Measurements from ENCODE around the gene UBL7. TPM values are rescaled to one million over a fixed set of nuclear protein-coding genes. Genes with fewer than 3 reads are reported as not detected.
"Not testable (repeated sequence)": the region's sequence is repeated elsewhere in the genome, so short reads cannot be mapped to it uniquely, and the experiment has no call there.

Gene UBL7
- total RNA-seq, 2 experiments from 2014 or later = 55.9 to 60.9 TPM

- Mint-ChIP-seq H3K36me3 (peaks cover 29% of the 10 kb centered on the region), H3K4me1 (peaks cover 47% of the 10 kb centered on the region)
- CTCF ChIA-PET = interaction anchor here (0.6 to 3.8 kb wide), 7 partner anchors 8 to 176 kb away, joined by 3 to 23 read pairs (median 4); no protein-coding TSS in a partner anchor
- not testable (repeated sequence) for H3K4me3 Mint-ChIP-seq; ATAC-seq; H3K27ac Mint-ChIP-seq; H3K27me3 Mint-ChIP-seq; DNase-seq; H3K9me3 Mint-ChIP-seq (ENCODE audit: low read depth)
Measured at GRCh38 chr15:74457036-74457435, 3.9 kb downstream of the UBL7 start.

DNA sequence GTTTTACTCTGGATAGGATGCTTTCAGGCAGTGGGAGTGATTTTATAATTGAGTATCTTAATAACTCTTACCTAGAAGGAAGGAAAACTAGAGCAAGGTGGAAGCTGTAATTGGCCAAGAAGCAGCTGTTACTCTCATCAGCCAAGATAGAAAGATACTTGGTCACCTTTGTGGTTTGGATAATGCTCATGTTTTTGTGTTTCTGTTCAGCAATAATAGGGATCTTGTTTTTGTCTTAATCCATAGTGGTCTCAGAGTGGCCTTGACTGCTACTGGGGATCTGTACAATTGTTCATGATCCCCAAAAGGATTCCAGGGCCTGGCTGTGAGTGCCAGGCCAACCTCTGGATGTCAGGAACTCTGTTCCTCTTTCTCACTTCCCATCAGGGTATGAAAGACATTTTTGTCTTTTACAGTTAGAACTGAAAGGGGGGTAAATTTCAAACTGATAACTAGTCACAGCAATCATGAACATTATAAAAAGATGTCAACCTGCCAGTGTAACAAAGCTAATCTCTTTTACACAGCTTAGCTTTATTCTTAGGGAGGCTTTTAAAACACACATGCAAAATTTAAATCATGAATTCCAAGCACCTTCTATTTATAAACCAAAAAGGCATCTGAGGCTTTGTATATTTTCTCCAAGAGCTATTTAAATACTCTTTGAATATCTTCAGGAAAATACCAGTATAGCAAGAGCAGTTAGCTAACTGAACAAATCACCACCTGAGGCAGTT, 6.0 kb downstream of the UBL7 start:
- Mint-ChIP-seq H3K4me1 (peaks cover 39% of the 10 kb centered on the region), H3K27ac (peak overlapping the region; percentile 21), H3K4me3 (no peak overlapping the region), H3K27me3 (no peaks in the 10 kb centered on the region), H3K9me3 (ENCODE audit: low read depth) (no peaks in the 10 kb centered on the region), H3K36me3 (peaks cover 31% of the 10 kb centered on the region)
- CTCF ChIA-PET = interaction anchor here (0.7 to 3.8 kb wide), 8 partner anchors 16 to 316 kb away, joined by 3 to 23 read pairs (median 8); no protein-coding TSS in a partner anchor
- no peak for ATAC-seq
- no peak for DNase-seq

DNA sequence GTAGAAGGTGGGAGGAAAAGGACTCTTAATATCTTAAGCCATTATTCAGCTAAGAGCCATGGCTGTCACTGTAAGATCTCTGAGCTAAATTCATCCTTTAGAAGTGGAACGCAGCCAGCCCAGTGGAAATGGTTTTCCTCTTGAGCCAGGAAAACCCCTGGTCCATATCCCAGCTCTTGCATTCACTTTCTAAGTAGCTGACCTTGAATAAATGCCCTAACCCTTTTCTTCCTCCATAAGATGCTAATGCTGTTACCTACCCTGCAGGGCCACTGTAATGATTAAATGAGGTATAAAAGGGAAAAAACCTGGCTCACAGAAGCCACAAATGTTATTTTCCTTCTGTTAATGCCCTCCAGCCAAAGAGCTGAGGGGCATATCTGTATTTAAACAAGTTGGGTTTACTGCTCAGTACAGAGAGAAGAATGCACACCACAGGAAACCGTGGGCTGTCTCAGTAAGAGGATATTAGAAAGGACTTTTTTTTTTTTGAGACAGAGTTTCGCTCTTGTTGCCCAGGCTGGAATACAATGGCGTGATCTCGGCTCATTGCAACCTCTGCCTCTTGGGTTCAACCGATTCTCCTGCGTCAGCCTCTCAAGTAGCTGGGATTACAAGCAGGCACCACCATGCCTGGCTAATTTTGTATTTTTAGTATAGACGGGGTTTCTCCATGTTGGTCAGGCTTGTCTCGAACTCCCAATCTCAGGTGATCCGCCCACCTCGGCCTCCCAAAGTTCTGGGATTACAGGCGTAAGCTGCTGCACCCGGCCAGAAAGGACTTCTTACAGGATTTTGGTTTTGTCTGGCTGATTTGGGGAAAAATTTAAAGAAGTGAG, 6.8 kb downstream of the UBL7 start:
- peak overlapping the region; percentile 76 for H3K27ac Mint-ChIP-seq
- ATAC-seq (peak; percentile 85), DNase-seq (no peak)
- H3K4me3 Mint-ChIP-seq = no peak overlapping the region
- H3K9me3 Mint-ChIP-seq (ENCODE audit: low read depth) = no peaks in the 10 kb centered on the region
- H3K4me1 Mint-ChIP-seq = peaks cover 38% of the 10 kb centered on the region
- CTCF ChIA-PET = interaction anchor here (1.0 to 3.5 kb wide), 6 partner anchors 69 to 178 kb away, joined by 3 to 16 read pairs (median 8); no protein-coding TSS in a partner anchor
- H3K27me3 Mint-ChIP-seq = no peaks in the 10 kb centered on the region
- peaks cover 32% of the 10 kb centered on the region for H3K36me3 Mint-ChIP-seq

- CTCF ChIA-PET = interaction anchor here (1.0 to 3.8 kb wide), 3 partner anchors 16 to 78 kb away, joined by 3 to 16 read pairs (median 5); no protein-coding TSS in a partner anchor
- Mint-ChIP-seq H3K4me1 (peaks cover 30% of the 10 kb centered on the region), H3K4me3 (no peak overlapping the region), H3K27ac (no peak overlapping the region), H3K36me3 (peaks cover 38% of the 10 kb centered on the region), H3K27me3 (no peaks in the 10 kb centered on the region), H3K9me3 (ENCODE audit: low read depth) (no peaks in the 10 kb centered on the region)
- no peak for ATAC-seq
- no peak for DNase-seq
Measured at GRCh38 chr15:74451861-74452835, 8.8 kb downstream of the UBL7 start.

DNA sequence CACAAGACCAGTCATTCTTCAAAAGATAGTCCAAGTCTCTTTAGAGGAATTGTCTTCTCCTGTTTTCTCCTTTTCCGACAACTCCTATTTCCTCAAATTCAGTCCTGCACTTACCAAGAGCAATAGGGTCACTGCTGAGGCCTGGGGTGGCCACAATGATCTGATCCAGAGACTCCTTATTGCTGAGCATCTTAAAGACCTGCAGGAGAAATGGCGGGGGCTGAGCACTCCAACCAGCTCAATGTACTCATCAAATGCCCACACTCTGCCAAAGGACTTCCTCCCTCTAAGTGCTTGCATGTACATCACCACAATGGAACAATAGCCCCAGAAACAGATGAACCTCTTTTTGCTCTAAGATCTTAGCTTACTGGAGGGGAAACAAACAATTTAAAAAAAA, 9.6 kb downstream of the UBL7 start:
- ATAC-seq = no peak
- peaks cover 40% of the 10 kb centered on the region for H3K36me3 Mint-ChIP-seq
- no peak for DNase-seq
- CTCF ChIA-PET = interaction anchor here (0.9 to 3.8 kb wide), 4 partner anchors 9 to 77 kb away, joined by 3 to 16 read pairs (median 4); no protein-coding TSS in a partner anchor
- H3K4me1 Mint-ChIP-seq = peaks cover 28% of the 10 kb centered on the region
- no peaks in the 10 kb centered on the region for H3K9me3 Mint-ChIP-seq (ENCODE audit: low read depth)
- H3K27ac Mint-ChIP-seq = peak overlapping the region; percentile 16
- no peaks in the 10 kb centered on the region for H3K27me3 Mint-ChIP-seq
- H3K4me3 Mint-ChIP-seq = no peak overlapping the region

DNA sequence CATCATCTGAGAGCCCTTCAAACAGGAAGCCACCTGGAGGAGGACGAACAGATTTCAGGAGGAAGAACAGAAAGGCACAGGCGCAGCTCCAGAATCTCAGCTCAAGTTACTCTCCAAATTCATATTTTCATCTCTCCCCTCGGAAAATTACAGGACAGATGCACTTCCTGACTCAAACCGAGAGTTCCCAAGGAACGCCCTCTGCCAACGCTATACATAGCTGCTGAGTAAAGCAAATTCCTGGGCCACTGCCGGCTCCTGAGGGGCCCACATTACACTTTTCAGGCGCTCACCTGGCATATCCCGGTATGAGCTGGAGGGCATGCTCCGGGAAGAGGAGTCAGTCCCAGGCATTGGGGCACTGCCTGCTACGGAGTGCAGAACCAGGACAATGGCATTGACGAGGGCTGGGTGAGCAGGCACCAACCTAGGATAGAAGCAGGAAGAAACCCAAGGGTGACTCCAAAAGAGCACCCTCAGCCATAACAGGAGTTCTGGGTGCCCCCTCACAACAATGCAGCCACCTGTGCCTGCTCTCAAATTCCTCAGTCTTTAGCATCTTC, 11.2 kb downstream of the UBL7 start:
- ATAC-seq (no peak), DNase-seq (no peak)
- no peaks in the 10 kb centered on the region for H3K9me3 Mint-ChIP-seq (ENCODE audit: low read depth)
- peaks cover 32% of the 10 kb centered on the region for H3K36me3 Mint-ChIP-seq
- CTCF ChIA-PET = interaction anchor here (1.4 to 3.8 kb wide), 4 partner anchors 8 to 75 kb away, joined by 4 to 16 read pairs (median 6); no protein-coding TSS in a partner anchor
- no peak overlapping the region for H3K27ac Mint-ChIP-seq
- H3K4me1 Mint-ChIP-seq = peaks cover 19% of the 10 kb centered on the region
- no peaks in the 10 kb centered on the region for H3K27me3 Mint-ChIP-seq
- H3K4me3 Mint-ChIP-seq = no peak overlapping the region

DNA sequence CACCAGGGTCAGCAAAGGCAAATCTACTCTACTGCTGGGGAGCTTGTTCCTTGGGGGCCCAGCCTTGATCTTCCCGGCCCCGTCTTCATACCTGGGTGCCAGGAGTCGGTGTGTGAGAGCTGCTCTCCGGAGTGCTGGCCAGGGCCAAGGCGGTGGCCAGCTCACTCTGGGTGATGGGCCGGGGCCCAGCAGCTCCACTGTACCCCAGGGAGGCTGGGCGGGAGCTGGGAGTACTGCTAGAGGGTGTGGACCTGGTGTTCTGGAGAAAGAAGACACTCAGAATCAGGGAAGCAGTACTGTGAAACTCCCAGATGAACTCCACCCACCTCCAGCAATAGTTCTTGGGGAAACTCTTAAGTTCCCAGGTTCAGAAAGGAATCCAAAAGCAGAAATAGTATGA, 11.9 kb downstream of the UBL7 start:
- Mint-ChIP-seq H3K27me3 (no peaks in the 10 kb centered on the region), H3K36me3 (peaks cover 30% of the 10 kb centered on the region)
- CTCF ChIA-PET = interaction anchor here (0.7 to 3.8 kb wide), 4 partner anchors 9 to 73 kb away, joined by 3 to 16 read pairs (median 6); no protein-coding TSS in a partner anchor

GRCh38 chr15:74445816-74446763, 14.9 kb downstream of the UBL7 start:
- Mint-ChIP-seq H3K27me3 (no peaks in the 10 kb centered on the region), H3K36me3 (peaks cover 19% of the 10 kb centered on the region), H3K4me3 (no peak overlapping the region), H3K9me3 (ENCODE audit: low read depth) (no peaks in the 10 kb centered on the region), H3K4me1 (peaks cover 14% of the 10 kb centered on the region), H3K27ac (no peak overlapping the region)
- no peak for DNase-seq
- CTCF ChIA-PET = interaction anchor here (21.8 kb wide), 1 partner anchor 68 kb away, joined by 668 read pairs; no protein-coding TSS in a partner anchor
- ATAC-seq = no peak

More for the DNA sequence above, 11.9 kb downstream of the UBL7 start:
- DNase-seq = no peak
- H3K27ac Mint-ChIP-seq = no peak overlapping the region
- ATAC-seq = no peak
- H3K4me3 Mint-ChIP-seq = no peak overlapping the region
- peaks cover 13% of the 10 kb centered on the region for H3K4me1 Mint-ChIP-seq
- no peaks in the 10 kb centered on the region for H3K9me3 Mint-ChIP-seq (ENCODE audit: low read depth)

DNA sequence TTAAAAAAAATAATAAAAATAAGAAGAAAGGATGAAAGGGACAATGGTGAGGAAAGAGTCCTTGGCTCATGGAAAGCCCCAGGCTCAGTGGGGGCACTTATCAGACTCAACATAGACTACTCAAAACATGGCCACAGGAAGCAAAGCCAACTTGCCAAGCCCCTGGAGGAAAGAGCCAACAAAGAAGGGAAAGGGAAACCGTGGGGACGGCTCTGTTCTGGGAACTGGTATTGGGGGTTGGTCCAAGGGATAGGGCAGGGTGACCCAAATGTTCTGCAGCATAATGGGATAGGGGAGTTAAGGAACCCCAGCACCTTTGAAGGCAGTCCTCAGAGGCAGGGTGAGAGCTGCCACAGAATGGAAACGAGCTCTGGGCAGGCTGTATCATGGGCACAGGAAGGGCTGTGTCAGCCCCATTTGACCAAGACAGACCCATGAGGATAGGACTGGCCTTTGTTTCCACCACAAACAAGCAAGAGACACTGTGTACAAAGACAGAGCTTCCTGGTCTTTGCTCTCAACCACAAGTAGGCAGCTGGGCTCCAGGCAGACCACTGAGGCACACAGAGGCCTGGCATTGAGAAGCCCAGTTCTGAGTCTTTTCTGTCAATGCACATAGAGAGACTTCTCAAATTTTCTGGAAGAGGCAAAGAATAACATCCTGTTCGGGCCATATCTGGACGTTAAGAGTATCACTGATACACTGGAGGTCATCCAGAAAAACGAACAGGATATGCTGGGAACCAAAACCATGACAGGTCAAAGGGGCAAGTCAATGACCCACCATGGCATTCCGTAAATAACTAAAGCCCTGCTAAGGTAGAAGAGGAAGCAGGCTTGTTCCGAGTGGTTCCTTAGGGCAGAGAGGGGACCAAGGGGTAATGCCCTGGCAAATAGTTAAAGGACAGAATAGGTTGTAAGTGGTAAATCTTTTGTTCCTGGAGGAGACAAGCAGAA, 16.6 kb downstream of the UBL7 start:
- no peaks in the 10 kb centered on the region for H3K9me3 Mint-ChIP-seq (ENCODE audit: low read depth)
- no peak overlapping the region for H3K27ac Mint-ChIP-seq
- H3K4me1 Mint-ChIP-seq = peaks cover 14% of the 10 kb centered on the region
- DNase-seq (no peak), ATAC-seq (no peak)
- H3K27me3 Mint-ChIP-seq = no peaks in the 10 kb centered on the region
- H3K36me3 Mint-ChIP-seq = peaks cover 19% of the 10 kb centered on the region
- no peak overlapping the region for H3K4me3 Mint-ChIP-seq
- CTCF ChIA-PET = interaction anchor here (21.8 kb wide), 1 partner anchor 66 kb away, joined by 668 read pairs; no protein-coding TSS in a partner anchor

DNA sequence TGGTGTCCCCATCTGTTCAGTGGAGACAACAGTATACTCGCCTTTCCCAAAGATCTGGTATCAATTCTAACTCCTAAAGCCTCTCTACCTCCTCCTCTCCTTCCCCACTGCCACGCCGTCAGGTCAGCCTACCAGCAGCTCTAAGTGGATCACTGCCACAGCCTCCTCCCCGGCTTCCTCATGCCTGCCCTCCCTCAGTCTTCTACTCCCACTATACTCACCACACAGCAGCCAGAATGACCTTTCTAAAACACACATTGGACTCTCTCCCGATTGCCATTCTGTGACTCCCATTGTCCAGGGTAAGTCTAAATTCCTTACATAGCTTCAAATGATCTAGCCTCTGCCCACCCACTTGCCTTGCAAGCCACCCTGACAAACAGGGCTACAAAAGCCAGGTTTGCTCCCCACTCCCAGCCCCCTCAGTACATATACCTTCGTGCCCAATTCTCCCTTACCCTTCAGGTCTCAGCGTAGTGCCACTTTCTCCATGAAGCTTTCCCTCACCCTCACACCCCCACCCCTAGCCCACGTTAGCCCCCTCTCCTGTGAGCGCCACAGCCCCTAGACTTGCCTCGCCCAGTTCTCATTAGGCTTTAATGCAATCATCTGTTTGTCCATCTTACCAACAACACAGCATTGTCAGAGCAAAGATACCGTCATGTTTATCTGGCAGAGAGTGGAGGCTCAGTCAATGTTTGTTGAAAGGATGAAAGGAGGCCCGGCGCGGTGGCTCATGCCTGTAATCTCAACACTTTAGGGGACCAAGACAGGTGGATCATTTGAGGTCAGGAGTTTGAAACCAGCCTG, 17.7 kb downstream of the UBL7 start:
- ATAC-seq (no peak), DNase-seq (no peak)
- Mint-ChIP-seq H3K4me3 (no peak overlapping the region), H3K4me1 (peaks cover 20% of the 10 kb centered on the region), H3K9me3 (ENCODE audit: low read depth) (no peaks in the 10 kb centered on the region), H3K27ac (no peak overlapping the region), H3K36me3 (peaks cover 13% of the 10 kb centered on the region), H3K27me3 (no peaks in the 10 kb centered on the region)
- CTCF ChIA-PET = interaction anchor here (0.9 to 21.8 kb wide), 6 partner anchors 8 to 325 kb away, joined by 3 to 668 read pairs (median 6); partner anchors contain the start of gene UBL7
